A673 (cell line): ENCODE measurements around the gene TNS1. TPM values are rescaled to one million over a fixed set of nuclear protein-coding genes. Genes with fewer than 3 reads are reported as not detected.

Source experiments
- BruUV-seq: library from RNA; stranded (reverse); fragments of 400-500 nt; replicated peaks from 2 replicates; lab custom pipeline; 2021; lab: Mats Ljungman, UMichigan
- CTCF ChIA-PET: fragments of 300-600 bp; sonication (Branson Sonifier 250); formaldehyde crosslinking; loops from one replicate; lab custom pipeline; 2022; ENCODE audit warnings: antibody characterized with exemption; lab: Charles Lee
- POLR2A ChIA-PET: fragments of 300-600 bp; sonication (Branson Sonifier 250); formaldehyde crosslinking; loops from one replicate; lab custom pipeline; 2022; ENCODE audit warnings: antibody characterized with exemption; ENCODE audit not compliant: low non-redundant PET; lab: Charles Lee
- DNase-seq: peaks from one replicate; pipeline ENCODE4 v3.0.0-alpha.2; 2015; ENCODE audit warnings: low spot score
- H3K27ac ChIP-seq: fragments of 200-600 bp; sonication (generic); 2 replicates; pipeline ENCODE4 v1.5.1; 2016; ENCODE audit warnings: mixed run types, low read depth, mild to moderate bottlenecking, mixed read lengths, antibody characterized with exemption, low read length; ENCODE audit not compliant: poor library complexity, severe bottlenecking
- H3K27me3 ChIP-seq: fragments of 200-600 bp; sonication (generic); replicated peaks from 2 replicates; pipeline ENCODE4 v1.6.1; 2017; ENCODE audit warnings: mixed run types, low read depth, mild to moderate bottlenecking, mixed read lengths, antibody characterized with exemption, low read length; ENCODE audit not compliant: insufficient read depth, poor library complexity
- H3K36me3 ChIP-seq: fragments of 200-600 bp; sonication (generic); 2 replicates; pipeline ENCODE4 v1.6.1; 2016; ENCODE audit warnings: mixed run types, mild to moderate bottlenecking, mixed read lengths, antibody characterized with exemption, low read length; ENCODE audit not compliant: insufficient read depth, poor library complexity, severe bottlenecking
- H3K4me1 ChIP-seq: fragments of 200-600 bp; sonication (generic); 2 replicates; pipeline ENCODE4 v1.6.1; 2017; ENCODE audit warnings: mixed run types, mild to moderate bottlenecking, mixed read lengths, antibody characterized with exemption, low read length; ENCODE audit not compliant: insufficient read depth, poor library complexity, severe bottlenecking
- H3K4me3 ChIP-seq: fragments of 200-600 bp; sonication (generic); 2 replicates; pipeline ENCODE4 v1.5.1; 2016; ENCODE audit warnings: low read depth, mixed run types, mild to moderate bottlenecking, mixed read lengths, low read length; ENCODE audit not compliant: poor library complexity, severe bottlenecking
- H3K9me3 ChIP-seq: fragments of 200-600 bp; sonication (generic); 2 replicates; pipeline ENCODE4 v1.6.1; 2016; ENCODE audit warnings: mixed run types, low read depth, mild to moderate bottlenecking, mixed read lengths, antibody characterized with exemption, low read length; ENCODE audit not compliant: poor library complexity, severe bottlenecking
- CTCF ChIP-seq: fragments of 300-800, 200-600 bp; sonication (generic); conservative IDR thresholded peaks from 2 replicates; pipeline ENCODE4 v1.5.1; 2017; ENCODE audit warnings: low read depth, mild to moderate bottlenecking, antibody characterized with exemption, low read length, moderate library complexity, mixed read lengths
- EZH2 ChIP-seq: fragments of 200-600 bp; sonication (generic); IDR thresholded peaks from 2 replicates; pipeline ENCODE4 v1.6.1; 2017; ENCODE audit warnings: borderline replicate concordance, low read depth, mild to moderate bottlenecking, mixed read lengths, antibody characterized with exemption, low read length; ENCODE audit not compliant: poor library complexity, severe bottlenecking
- intact Hi-C: fragments of 100-400 bp; cut with micrococcal nuclease; formaldehyde crosslinking; loops from one replicate; pipeline ENCODE4 v1.10.0; 2022; ENCODE audit not compliant: unreplicated experiment
- total RNA-seq: library from RNA; stranded (reverse); gene quantifications from 2 replicates; pipeline ENCODE4 v1.2.3, GENCODE V29; 2021

Gene TNS1
- total RNA-seq, 1 experiment from 2014 or later = 99.6 TPM

GRCh38 chr2:217802876-217803652 lies 199.7 kb downstream of the TNS1 start:
- no peaks in the 10 kb centered on the region for H3K9me3 ChIP-seq
- no peaks in the 10 kb centered on the region for H3K4me1 ChIP-seq
- H3K27me3 ChIP-seq = no peaks in the 10 kb centered on the region
- no peak overlapping the region for H3K4me3 ChIP-seq
- BruUV-seq = no TSS peak
- ChIA-PET POLR2A (no interaction called here), CTCF (no interaction called here)
- H3K27ac ChIP-seq = no peak overlapping the region
- intact Hi-C loops = no loop called here
- H3K36me3 ChIP-seq = peaks cover 7% of the 10 kb centered on the region
- TF ChIP-seq EZH2 (no peak), CTCF (no peak)
- no peak for DNase-seq

- Histone ChIP-seq H3K27me3 (no peaks in the 10 kb centered on the region), H3K9me3 (no peaks in the 10 kb centered on the region), H3K4me1 (no peaks in the 10 kb centered on the region), H3K27ac (no peak overlapping the region), H3K4me3 (no peak overlapping the region), H3K36me3 (peaks cover 2% of the 10 kb centered on the region)
- DNase-seq = no peak
- ChIA-PET CTCF (no interaction called here), POLR2A (no interaction called here)
- TF ChIP-seq CTCF (no peak), EZH2 (no peak)
- intact Hi-C loops = no loop called here
- BruUV-seq = no TSS peak
Measured at GRCh38 chr2:217802266-217802665, 200.5 kb downstream of the TNS1 start.

- CTCF ChIA-PET = interaction anchor here (0.6 kb wide), 1 partner anchor 10 kb away, joined by 7 read pairs; no protein-coding TSS in a partner anchor
- POLR2A ChIA-PET = no interaction called here
Measured at GRCh38 chr2:217801711-217802110, 201.1 kb downstream of the TNS1 start.

More at GRCh38 chr2:217801711-217802110, 201.1 kb downstream of the TNS1 start:
- no peak for DNase-seq
- Histone ChIP-seq H3K27ac (no peak overlapping the region), H3K36me3 (no peaks in the 10 kb centered on the region), H3K4me1 (no peaks in the 10 kb centered on the region), H3K4me3 (no peak overlapping the region), H3K9me3 (no peaks in the 10 kb centered on the region), H3K27me3 (no peaks in the 10 kb centered on the region)
- intact Hi-C loops = no loop called here
- no peak for TF ChIP-seq EZH2
- TF ChIP-seq CTCF = no peak
- no TSS peak for BruUV-seq
